HG02763 (cell line): Measurements from ENCODE around the gene ASIC5.
"Not testable (repeated sequence)": the region's sequence is repeated elsewhere in the genome, so short reads cannot be mapped to it uniquely, and the experiment has no call there.

Source experiments
- ATAC-seq: cut with Tn5 transposase; IDR thresholded peaks from one replicate; pipeline ENCODE4 v1.9.1; 2021; ENCODE audit warnings: mild to moderate bottlenecking, moderate library complexity; ENCODE audit not compliant: unreplicated experiment

Gene ASIC5

DNA sequence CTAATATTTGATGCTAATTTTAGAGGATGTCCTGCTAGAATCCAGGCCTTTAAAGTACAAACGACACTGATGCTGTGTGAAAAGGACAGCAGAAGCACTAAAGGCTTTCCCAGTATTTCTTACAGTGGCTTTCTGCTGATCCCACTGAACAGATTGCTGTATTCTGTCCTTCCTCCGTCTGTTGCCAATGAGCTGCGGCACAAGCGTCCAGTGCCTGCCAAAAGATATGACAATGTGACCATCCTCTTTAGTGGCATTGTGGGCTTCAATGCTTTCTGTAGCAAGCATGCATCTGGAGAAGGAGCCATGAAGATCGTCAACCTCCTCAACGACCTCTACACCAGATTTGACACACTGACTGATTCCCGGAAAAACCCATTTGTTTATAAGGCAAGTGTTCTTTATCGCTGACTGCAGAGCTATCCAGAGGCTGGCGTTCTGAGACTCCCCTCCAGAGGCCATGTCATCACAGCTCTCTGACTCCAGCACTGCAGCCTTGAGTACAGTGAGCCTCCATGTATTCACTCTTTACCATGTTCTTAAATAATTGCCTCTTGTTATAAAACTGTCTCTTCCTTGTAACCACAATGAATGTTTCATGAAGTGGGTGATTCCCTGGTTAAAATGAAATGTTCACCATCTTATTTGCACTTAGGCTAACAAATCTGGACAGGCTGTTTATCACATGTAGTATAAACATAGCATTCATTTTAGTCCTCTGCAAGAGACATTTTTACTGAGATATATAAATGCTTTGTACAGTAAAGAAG lies 63.7 kb downstream of the ASIC5 start:
- no peak for ATAC-seq

DNA sequence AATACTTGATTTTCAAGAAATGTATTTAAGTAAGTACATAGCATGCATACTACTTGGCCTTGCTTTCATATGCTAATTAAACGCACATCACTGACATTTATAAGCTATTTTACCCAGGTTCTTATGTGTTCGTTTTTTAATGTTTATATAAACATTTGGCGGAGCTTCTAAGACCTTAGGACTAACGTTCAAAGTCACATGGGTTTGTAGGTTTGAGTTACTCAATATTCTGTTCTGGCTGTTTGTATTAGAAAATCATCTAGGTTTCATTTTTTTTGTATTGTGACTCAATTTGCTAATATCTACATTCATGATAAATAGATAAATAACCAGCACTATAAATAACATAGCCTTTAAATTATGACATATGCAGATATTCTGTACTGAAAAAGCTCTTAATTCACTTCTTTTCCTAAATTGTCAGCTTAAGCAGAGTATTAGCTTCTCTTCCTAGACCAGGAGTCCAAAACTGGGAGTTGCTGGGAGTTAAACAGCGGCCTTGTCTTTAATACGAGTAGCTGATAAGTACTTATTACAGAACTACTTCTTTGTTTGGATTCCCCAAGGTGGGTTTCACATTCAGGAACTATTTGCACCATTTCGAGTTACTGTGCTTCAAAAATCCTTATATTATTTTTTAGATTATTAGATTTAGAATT lies 65.3 kb downstream of the ASIC5 start:
- no peak for ATAC-seq

DNA sequence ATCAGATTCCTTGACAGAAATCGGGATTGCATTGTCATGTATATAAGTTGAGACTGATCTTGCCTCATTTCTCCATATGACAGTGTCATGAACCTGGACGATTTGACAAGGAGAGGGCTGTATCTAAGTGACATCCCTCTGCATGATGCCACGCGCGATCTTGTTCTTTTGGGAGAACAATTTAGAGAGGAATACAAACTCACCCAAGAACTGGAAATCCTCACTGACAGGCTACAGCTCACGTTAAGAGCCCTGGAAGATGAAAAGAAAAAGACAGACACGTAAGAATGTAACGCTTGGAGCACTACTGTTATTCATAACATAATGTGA lies 66.3 kb downstream of the ASIC5 start:
- no peak for ATAC-seq

DNA sequence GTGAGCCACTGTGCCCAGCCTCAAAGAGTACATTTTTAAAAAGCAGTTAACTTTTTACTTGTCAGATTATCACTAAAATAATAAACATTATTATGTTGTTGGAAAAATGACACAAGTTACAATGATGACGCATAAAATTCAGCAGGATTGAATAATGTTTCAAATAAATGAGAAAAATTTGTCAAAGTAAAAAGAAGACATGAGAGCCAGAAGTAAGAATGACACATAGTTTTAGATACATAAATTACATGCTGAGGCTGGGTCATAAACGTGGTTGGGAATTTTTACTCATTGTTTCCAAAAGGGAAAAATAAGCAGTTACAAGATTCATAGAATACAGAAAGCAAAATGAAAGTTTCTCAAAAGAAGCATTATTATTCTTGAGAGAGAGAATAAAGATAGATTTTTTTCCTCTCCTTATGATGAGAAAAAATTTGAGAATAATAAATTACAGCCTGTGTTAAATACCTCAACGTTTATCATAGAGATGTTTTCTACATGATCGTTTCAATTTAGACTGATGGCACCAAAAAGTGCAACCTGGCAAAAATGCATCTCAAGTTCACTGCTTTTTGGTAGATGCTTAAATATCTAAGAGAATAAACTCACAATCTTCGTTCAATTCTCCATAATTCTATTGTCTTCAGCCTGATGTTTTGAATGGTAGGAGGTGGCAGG lies 66.8 kb downstream of the ASIC5 start:
- no peak for ATAC-seq

DNA sequence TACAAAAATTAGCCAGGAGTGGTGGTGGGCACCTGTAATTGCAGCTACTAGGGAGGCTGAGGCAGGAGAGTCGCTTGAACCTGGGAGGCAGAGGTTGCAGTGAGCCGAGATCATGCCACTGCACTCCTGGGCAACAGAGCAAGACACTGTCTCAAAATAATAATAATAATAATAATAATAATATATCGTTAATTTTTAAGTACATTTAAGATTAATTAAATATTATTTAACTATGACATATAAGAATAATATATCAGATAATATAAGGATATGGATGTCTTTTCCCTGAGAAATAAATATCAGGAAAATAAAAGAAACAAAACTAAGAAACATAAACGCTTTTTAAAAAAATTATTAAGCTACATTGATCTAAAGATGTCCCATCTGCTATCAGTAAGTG lies 68.5 kb downstream of the ASIC5 start:
- ATAC-seq, result not testable (repeated sequence)

DNA sequence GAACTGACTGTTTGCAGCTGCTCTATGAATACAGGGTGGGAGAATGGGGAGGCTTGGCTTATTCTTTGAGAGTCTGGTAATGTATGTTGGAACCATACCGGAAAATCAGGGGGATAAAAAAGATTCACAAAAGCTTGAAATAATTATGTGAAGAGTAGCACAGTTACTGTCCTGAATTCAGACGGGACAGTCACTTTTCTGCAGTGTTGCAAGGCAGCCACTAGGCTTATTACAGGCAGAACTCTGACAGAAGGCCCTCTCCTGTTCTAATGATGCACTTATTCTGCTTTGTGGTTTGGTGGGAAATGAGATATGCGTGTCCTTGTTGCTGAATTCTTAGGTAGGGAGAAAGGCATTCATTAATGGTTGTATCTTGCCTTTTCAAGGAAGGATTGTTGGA lies 70.1 kb downstream of the ASIC5 start:
- ATAC-seq, result peak; percentile 68

DNA sequence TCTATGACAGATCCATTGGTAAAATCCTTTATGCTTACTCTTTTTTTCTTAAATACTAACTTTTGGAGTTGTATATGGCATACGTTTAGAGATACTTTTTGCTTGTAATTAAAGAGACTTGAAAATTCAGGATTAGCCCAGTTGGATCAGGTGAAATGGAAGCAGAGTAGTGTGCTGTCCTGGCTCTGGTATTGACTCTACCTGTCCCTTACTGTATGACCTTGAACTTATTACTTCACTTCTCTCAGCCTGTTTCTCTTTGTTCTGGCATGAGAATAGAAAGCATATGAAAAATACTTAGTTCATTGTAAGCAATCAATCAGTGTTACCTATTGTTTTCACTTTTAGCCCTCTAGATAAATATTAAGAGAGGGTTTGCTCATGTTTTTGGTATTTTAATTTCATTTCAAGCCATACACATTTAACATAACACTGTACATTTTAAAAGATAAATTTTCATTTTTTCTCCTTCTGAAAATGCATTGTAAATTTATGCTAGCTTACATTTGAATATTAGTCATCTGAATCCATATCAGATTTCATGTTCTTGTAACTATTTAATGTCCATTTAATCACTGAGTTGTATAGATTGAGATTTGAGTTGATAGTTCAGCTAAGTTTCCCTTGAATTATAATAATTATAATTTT lies 71.4 kb downstream of the ASIC5 start:
- no peak for ATAC-seq

DNA sequence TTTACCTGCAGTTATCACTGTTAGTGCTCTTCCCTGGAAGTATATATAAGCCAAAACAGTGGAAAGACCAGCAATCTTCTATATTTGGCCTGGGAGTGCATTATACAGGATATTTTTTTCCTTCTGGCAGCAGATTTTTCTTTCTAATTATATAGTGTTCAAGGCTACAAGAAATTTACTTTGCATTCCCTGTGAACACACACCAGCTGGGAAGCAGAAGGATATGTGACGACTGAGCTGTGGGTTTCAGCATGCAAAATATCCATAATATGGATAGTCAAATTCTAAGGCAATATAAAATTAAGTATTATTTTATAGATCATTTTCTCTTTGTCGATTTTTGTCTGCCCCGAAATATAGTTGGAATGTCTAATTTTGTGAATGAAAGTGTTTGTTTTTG lies 76.1 kb downstream of the ASIC5 start:
- no peak for ATAC-seq

DNA sequence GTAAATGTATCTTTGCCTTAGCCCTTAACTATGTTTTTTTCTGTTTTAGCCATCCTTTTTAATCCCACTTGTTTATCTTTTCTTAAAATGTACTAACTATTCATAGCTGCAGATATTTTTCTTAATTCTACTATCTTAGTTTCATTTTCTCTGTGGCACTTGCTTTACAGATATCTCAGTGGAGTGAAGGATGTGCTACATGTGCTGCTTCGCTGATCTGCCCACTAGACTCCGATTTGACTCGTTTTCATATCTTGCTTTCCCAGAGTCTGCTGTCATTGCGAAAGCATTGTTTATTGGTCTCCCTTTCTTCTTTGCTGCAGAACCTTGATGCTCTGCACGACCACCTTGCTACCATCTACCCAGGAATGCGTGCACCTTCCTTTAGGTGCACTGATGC lies 76.7 kb downstream of the ASIC5 start:
- ATAC-seq, result no peak

DNA sequence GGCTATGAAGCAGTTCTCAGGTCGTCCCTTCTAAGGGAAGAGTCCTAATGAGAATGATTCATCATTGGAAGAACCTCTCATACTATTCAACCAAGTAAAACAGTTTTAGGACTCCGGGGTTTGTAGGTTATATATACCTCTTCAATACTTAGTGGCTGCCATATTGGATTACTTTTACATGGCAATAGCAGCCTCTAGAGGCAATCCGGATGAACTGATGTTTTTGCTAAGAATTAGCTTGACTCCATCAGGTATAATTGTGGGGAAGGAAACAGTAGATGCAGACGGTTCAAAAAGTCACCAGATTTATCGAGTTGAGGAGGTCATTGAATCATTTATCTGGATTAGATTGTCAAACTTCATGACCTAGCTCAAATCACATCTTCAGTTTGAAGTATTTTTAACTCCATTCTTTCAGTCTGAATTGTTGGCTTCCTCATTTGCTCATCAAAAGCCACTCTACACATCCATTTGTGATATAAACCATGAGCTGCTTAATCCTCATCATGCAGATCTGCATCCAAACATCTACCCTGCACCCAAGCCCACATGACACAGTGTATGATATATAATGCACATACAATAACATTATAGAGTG lies 78.9 kb downstream of the ASIC5 start:
- ATAC-seq, result peak; percentile 96

DNA sequence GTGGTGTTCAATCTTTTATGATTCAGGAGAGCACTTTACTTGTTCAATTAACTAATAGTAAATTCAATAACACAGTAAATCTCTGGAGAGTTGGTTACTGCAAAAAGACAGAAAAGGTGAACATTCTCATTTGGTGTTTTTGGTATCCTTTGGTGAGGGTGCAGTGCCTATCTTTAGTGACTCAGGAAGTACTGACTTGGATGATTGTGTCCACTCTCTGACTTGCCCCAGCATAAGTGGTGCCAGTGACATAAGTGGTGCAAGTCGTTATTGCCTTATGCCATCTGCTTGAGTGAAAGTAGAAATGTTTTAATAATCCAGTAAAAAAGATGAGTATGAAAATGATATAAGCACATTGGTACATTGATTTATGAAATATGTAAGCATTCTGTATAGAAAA lies 80.2 kb downstream of the ASIC5 start:
- no peak for ATAC-seq

DNA sequence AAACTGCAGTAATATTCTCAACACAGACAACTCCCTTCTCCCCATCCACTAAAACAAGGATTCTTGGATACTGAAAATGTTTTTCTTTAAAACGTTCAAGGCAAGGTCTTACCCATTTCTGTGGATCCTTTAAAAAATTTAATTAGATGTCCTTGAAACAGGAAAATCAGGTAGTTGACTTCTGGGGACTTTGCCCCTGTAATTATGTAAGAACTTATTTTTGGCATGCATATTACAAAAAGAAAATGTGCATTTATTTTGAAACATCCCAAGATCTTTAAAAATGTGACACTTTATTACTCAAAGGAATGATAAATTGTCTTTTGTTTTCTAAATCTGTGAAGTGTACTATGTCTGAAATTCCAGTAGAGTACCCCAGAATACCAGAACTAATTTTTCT lies 81.4 kb downstream of the ASIC5 start:
- no peak for ATAC-seq

DNA sequence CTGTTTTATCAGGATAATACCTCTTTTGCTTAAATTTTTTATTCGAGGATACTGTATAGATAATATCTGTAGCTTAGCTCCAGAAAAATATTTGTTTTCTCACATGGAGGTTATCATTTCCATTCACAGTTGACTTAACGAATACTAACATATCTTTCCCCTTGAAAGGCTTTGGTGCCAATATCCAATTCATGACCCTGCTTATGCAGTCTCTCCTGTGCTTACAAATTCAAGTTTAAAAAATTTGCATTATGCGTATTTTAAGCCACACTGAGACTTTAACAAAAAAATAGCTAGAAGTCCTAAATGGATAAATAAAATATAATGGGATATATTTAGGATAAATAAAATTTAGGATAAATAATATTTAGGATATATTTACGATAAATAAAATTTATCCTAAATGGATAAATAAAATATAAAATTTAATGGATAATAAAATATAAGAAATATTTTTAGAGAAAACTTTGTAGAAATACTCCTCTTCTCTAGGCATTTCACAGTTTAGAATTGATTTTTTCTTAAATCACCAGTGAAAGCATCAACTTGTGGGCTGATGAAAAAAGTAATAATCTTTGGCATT lies 84.7 kb downstream of the ASIC5 start:
- ATAC-seq, result no peak

DNA sequence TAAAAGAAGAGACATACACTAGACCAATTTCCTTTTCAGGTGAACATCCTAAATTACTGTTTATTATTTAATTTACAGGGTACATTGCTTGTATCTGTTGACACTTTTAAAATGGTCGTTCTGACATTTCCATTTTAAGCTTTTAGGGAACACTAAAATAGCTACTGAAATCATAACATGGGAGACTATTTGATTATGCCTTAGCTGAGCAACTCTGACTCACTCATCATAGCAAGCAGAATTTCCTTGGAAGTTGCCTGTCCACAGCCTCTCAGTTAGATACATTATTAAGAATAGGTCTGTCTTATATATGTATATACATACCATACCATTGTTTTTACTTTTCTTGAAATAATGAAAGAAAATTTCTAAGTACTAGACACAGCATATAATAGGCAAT lies 85.3 kb downstream of the ASIC5 start:
- ATAC-seq, result no peak
